Parathyroid adenoma (tissue), 2 donors: ENCODE data around the gene NEK6.

Experiments used
- H2AFZ ChIP-seq: fragments of 300-600 bp; sonication (generic); one replicate; pipeline ENCODE4 v1.7.0; 2017; ENCODE audit warnings: antibody characterized with exemption, mild to moderate bottlenecking
- H3K27ac ChIP-seq: fragments of 300-600 bp; sonication (generic); one replicate; pipeline ENCODE4 v1.7.0; 2017
- H3K27me3 ChIP-seq: fragments of 300-600 bp; sonication (generic); one replicate; pipeline ENCODE4 v1.7.0; 2017; ENCODE audit warnings: low read length; ENCODE audit not compliant: control insufficient read depth, insufficient read depth
- H3K36me3 ChIP-seq: fragments of 300-600 bp; sonication (generic); one replicate; pipeline ENCODE4 v1.7.0; 2017; ENCODE audit warnings: low read length; ENCODE audit not compliant: control insufficient read depth, insufficient read depth
- H3K4me1 ChIP-seq: fragments of 300-600 bp; sonication (generic); one replicate; pipeline ENCODE4 v1.7.0; 2017; ENCODE audit warnings: control low read depth
- H3K4me2 ChIP-seq: fragments of 300-600 bp; sonication (generic); one replicate; pipeline ENCODE4 v1.7.0; 2017; ENCODE audit warnings: low read length
- H3K4me3 ChIP-seq: fragments of 300-600 bp; sonication (generic); one replicate; pipeline ENCODE4 v1.7.0; 2017; ENCODE audit warnings: low read depth, low read length
- H3K79me2 ChIP-seq: fragments of 300-600 bp; sonication (generic); one replicate; pipeline ENCODE4 v1.7.0; 2017; ENCODE audit warnings: control low read depth
- H3K9ac ChIP-seq: fragments of 300-600 bp; sonication (generic); one replicate; pipeline ENCODE4 v1.7.0; 2017; ENCODE audit warnings: mild to moderate bottlenecking
- H3K9me3 ChIP-seq: fragments of 300-600 bp; sonication (generic); one replicate; pipeline ENCODE4 v1.7.0; 2017; ENCODE audit warnings: low read length; ENCODE audit not compliant: control insufficient read depth
- CTCF ChIP-seq: fragments of 300-600 bp; sonication (generic); IDR thresholded peaks from one replicate; pipeline ENCODE4 v1.7.0; 2017; ENCODE audit warnings: antibody characterized with exemption, mild to moderate bottlenecking
- donor health status: primary hyperparathyroidism.

The NEK6 gene

GRCh38 chr9:124257844-124258606 lies at the start of gene NEK6:
NEK6 (plus strand) TSS chr9:124257949; CDS start chr9:124301965, 44,016 bp downstream.
- TF ChIP-seq CTCF: no peak
- Histone ChIP-seq H3K4me1 (no peaks in the 10 kb centered on the region), H3K4me3 (peak within 1 kb of the TSS; percentile 35), H2AFZ (peak within 1 kb of the TSS; percentile 33), H3K79me2 (no peaks in the 10 kb centered on the region), H3K36me3 (no peaks in the 10 kb centered on the region), H3K9me3 (no peaks in the 10 kb centered on the region), H3K27ac (no peak within 1 kb of the TSS), H3K9ac (no peak within 1 kb of the TSS), H3K4me2 (peak within 1 kb of the TSS; percentile 67), H3K27me3 (no peaks in the 10 kb centered on the region)

GRCh38 chr9:124208571-124208970 lies 49.2 kb upstream of the NEK6 start:
- Histone ChIP-seq H3K27ac (no peak overlapping the region), H2AFZ (no peak overlapping the region), H3K27me3 (no peaks in the 10 kb centered on the region), H3K79me2 (no peaks in the 10 kb centered on the region), H3K36me3 (no peaks in the 10 kb centered on the region), H3K4me3 (no peak overlapping the region), H3K4me1 (no peaks in the 10 kb centered on the region), H3K4me2 (no peak overlapping the region), H3K9me3 (no peaks in the 10 kb centered on the region), H3K9ac (no peak overlapping the region)
- TF ChIP-seq CTCF: no peak

- no peaks in the 10 kb centered on the region for H3K27me3 ChIP-seq
- TF ChIP-seq CTCF: no peak
- no peaks in the 10 kb centered on the region for H3K36me3 ChIP-seq
- H3K4me1 ChIP-seq: no peaks in the 10 kb centered on the region
- no peaks in the 10 kb centered on the region for H3K79me2 ChIP-seq
- H3K9ac ChIP-seq: no peak overlapping the region
- H2AFZ ChIP-seq: no peak overlapping the region
- no peak overlapping the region for H3K4me3 ChIP-seq
- no peaks in the 10 kb centered on the region for H3K9me3 ChIP-seq
- H3K4me2 ChIP-seq: no peak overlapping the region
- no peak overlapping the region for H3K27ac ChIP-seq
These were observed 48.5 kb upstream of the NEK6 start for GRCh38 chr9:124209279-124209678.

GRCh38 chr9:124209774-124210173 lies 48.0 kb upstream of the NEK6 start:
- Histone ChIP-seq H3K27ac (no peak overlapping the region), H3K9me3 (no peaks in the 10 kb centered on the region), H2AFZ (no peak overlapping the region), H3K27me3 (no peaks in the 10 kb centered on the region), H3K36me3 (no peaks in the 10 kb centered on the region), H3K4me1 (no peaks in the 10 kb centered on the region), H3K4me3 (no peak overlapping the region), H3K79me2 (no peaks in the 10 kb centered on the region), H3K4me2 (no peak overlapping the region), H3K9ac (no peak overlapping the region)
- no peak for TF ChIP-seq CTCF

GRCh38 chr9:124210697-124211096 lies 47.1 kb upstream of the NEK6 start:
- H3K79me2 ChIP-seq: no peaks in the 10 kb centered on the region
- H3K36me3 ChIP-seq: no peaks in the 10 kb centered on the region
- no peak overlapping the region for H3K4me2 ChIP-seq
- no peaks in the 10 kb centered on the region for H3K4me1 ChIP-seq
- H3K4me3 ChIP-seq: no peak overlapping the region
- no peak overlapping the region for H3K27ac ChIP-seq
- no peak overlapping the region for H3K9ac ChIP-seq
- H2AFZ ChIP-seq: no peak overlapping the region
- no peaks in the 10 kb centered on the region for H3K27me3 ChIP-seq
- H3K9me3 ChIP-seq: no peaks in the 10 kb centered on the region
- TF ChIP-seq CTCF: no peak
